Heart left ventricle (tissue), 16 donors: ENCODE results near the gene SF3B3. TPM values are rescaled to one million over a fixed set of nuclear protein-coding genes. Genes with fewer than 3 reads are reported as not detected.

ENCODE experiments used
- ATAC-seq, 4 donors: fragments of 200-7000 bp; cut with Tn5 transposase; one replicate each; pipeline ENCODE4 v1.9.1; 2020 to 2022; ENCODE audit warnings: moderate library complexity in 4 of 4, mild to moderate bottlenecking in 3 of 4, moderate number of reproducible peaks in 1 of 4
- DNase-seq, 5 donors: peaks; one replicate each; pipeline ENCODE4 v3.0.0-alpha.2; 2020
- H3K27ac ChIP-seq, 12 donors: fragments of 200-600 bp; sonication (generic) in 4 of 12; one replicate each; pipeline versions ENCODE4 v1.5.0 to v1.8.0; 2016 to 2022; ENCODE audit warnings: mild to moderate bottlenecking in 2 of 12
- H3K27me3 ChIP-seq, 9 donors: fragments of 200-600 bp; sonication (generic) in 2 of 9; one replicate each; pipeline versions ENCODE4 v1.5.1 to v1.8.0; 2016 to 2022; ENCODE audit warnings: mild to moderate bottlenecking in 3 of 9
- H3K36me3 ChIP-seq, 9 donors: fragments of 200-600 bp; sonication (generic) in 2 of 9; one replicate each; pipeline versions ENCODE4 v1.5.0 to v1.8.0; 2018 to 2022; ENCODE audit warnings: mild to moderate bottlenecking in 2 of 9
- H3K4me1 ChIP-seq, 12 donors: fragments of 200-600 bp; sonication (generic) in 4 of 12; one replicate each; pipeline versions ENCODE4 v1.5.0 to v1.8.0; 2016 to 2022; ENCODE audit warnings: mild to moderate bottlenecking in 3 of 12
- H3K4me3 ChIP-seq, 12 donors: fragments of 200-600 bp; sonication (generic) in 4 of 12; one replicate each; pipeline versions ENCODE4 v1.5.0 to v1.8.0; 2017 to 2022; ENCODE audit warnings: mild to moderate bottlenecking in 9 of 12, moderate library complexity in 4 of 12
- H3K9me3 ChIP-seq, 12 donors: fragments of 200-600 bp; sonication (generic) in 4 of 12; one replicate each; pipeline versions ENCODE4 v1.5.0 to v1.8.0; 2016 to 2022; ENCODE audit warnings: mild to moderate bottlenecking in 1 of 12
- POLR2A ChIP-seq, 2 donors: fragments of 450-650 bp; IDR thresholded peaks; one replicate each; pipeline ENCODE4 v1.6.1; 2017; ENCODE audit warnings: antibody characterized with exemption in 2 of 2, mild to moderate bottlenecking in 2 of 2, moderate library complexity in 2 of 2
- WGBS, 4 donors: extraction: QIAGEN DNeasy Blood & Tissue Kit in 2 of 4; methylation state at CpG; one replicate each; pipeline versions ENCODE4 v1.1.5 to v1.1.7; 2013 to 2018; 5-methylcytosine and 5-hydroxymethylcytosine counted together
- intact Hi-C, 10 donors: fragments of 100-400 bp; cut with DNase I; formaldehyde crosslinking; loops; one replicate each; pipeline versions ENCODE4 v1.11.1 to v1.14.2; 2022
- polyA plus RNA-seq, 2 donors: library from polyadenylated mRNA; stranded (reverse); fragments of 200-250 nt; gene quantifications; one replicate each; pipeline ENCODE4 v1.2.3, GENCODE V29; 2013
- total RNA-seq, 9 donors: library from RNA; depleted of rRNA in 2 of 9; stranded (reverse); fragments of >200 nt in 2 of 9; fragmentation: NEBNext Ultra II Directional in 3 of 9; extraction: Animal tissue kit (Norgen Biotek cat#: 25700) in 3 of 9; gene quantifications; one replicate each; pipeline versions ENCODE4 v1.1.0 to v1.2.4, GENCODE V29; 2016 to 2023
- TF ChIP-seq, protein P1 (sequence below), 12 donors: fragments of 200-600 bp; sonication (generic) in 4 of 12; IDR thresholded peaks; one replicate each; pipeline versions ENCODE4 v1.5.0 to v1.8.0; 2018 to 2022; ENCODE audit warnings: antibody characterized with exemption in 12 of 12, mild to moderate bottlenecking in 5 of 12
- donor health status: ischemic (EF 13 %, LVEDD 7.1; RV severe dilation, severe dysfunction).
- donor health status: healthy with polysubstance abuse.
- donor health status: DM: no; HTN: yes; CAD: no.
- donor health status: DM: no; HTN: no; CAD: no.
- donor health status: ischemic (EF 25% LVEDD 6.9; RV normal size, moderate dysfunction).
- donor health status: ischemic (EF 25% LVEDD 5.7; RV mildly dilated, moderate dysfunction).
- donor health status: healthy.
- donor health status: DM: yes; HTN: yes; CAD: no.
- donor health status: ischemic (EF 35%, LVEDD 5.7; RV mildly dilated, moderate dysfunction).
- donor health status: nonischemic (EF 11% LVEDD 7.7; RV severe dilation, severe dysfunction).
- donor health status: DM: yes; HTN: yes; CAD: no.
- donor health status: PGD.
- donor health status: ischemic (EF 29% LVEDD 5.4; RV normal size, mild dysfunction).
- donor health status: nonischemic (EF 23%, LVEDD 6.1; RV moderate dilation, normal function).

The SF3B3 gene
- total and polyA plus RNA-seq, 11 donors = 50.3 to 198 (median 131) TPM

DNA sequence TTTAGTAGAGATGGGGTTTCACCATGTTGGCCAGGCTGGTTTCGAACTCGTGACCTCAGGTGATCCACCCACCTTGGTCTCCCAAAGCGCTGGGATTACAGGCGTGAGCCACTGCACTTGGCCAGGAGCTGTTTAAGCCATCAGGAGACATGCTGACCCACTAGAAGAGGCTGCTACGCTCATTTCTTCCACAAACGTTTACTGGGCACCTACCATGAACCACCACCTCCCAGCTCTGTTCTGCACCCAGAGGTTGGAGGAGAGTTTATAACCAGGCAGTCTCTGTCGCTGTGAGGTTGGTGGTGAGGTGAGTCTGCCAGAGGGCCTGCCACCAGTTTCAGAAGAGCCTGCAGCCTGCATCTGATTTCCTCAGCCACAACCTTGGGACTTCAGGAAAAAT is 51.8 kb downstream of the SF3B3 start:
- Histone ChIP-seq H3K4me1 (peaks cover 0 to 78% (median 57%) of the 10 kb centered on the region in 12 donors), H3K27me3 (no peaks in the 10 kb centered on the region), H3K27ac (peak overlapping the region in 1 of 12 donors; percentile 4), H3K4me3 (no peak overlapping the region), H3K9me3 (no peaks in the 10 kb centered on the region), H3K36me3 (peaks cover 0 to 49% (median 27%) of the 10 kb centered on the region in 9 donors)
- DNase-seq (peak in 1 of 5 donors; percentile 7), ATAC-seq (no peak)
- 85 to 92% (median 91%) methylated on average over 7 of the region's 7 CpGs for WGBS, 4 donors
- intact Hi-C loops = loop anchor here in 3 of 10 donors (2.0 to 10.0 kb wide), 2 partner anchors 15 to 69 kb away; partner anchors contain the start of gene IL34 (in 2 of the 3)
- no peak for TF ChIP-seq POLR2A (IDR thresholded peaks at IDR 0.05)
- TF ChIP-seq, protein P1, sequence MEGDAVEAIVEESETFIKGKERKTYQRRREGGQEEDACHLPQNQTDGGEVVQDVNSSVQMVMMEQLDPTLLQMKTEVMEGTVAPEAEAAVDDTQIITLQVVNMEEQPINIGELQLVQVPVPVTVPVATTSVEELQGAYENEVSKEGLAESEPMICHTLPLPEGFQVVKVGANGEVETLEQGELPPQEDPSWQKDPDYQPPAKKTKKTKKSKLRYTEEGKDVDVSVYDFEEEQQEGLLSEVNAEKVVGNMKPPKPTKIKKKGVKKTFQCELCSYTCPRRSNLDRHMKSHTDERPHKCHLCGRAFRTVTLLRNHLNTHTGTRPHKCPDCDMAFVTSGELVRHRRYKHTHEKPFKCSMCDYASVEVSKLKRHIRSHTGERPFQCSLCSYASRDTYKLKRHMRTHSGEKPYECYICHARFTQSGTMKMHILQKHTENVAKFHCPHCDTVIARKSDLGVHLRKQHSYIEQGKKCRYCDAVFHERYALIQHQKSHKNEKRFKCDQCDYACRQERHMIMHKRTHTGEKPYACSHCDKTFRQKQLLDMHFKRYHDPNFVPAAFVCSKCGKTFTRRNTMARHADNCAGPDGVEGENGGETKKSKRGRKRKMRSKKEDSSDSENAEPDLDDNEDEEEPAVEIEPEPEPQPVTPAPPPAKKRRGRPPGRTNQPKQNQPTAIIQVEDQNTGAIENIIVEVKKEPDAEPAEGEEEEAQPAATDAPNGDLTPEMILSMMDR (IDR thresholded peaks at IDR 0.05) = no peak

DNA sequence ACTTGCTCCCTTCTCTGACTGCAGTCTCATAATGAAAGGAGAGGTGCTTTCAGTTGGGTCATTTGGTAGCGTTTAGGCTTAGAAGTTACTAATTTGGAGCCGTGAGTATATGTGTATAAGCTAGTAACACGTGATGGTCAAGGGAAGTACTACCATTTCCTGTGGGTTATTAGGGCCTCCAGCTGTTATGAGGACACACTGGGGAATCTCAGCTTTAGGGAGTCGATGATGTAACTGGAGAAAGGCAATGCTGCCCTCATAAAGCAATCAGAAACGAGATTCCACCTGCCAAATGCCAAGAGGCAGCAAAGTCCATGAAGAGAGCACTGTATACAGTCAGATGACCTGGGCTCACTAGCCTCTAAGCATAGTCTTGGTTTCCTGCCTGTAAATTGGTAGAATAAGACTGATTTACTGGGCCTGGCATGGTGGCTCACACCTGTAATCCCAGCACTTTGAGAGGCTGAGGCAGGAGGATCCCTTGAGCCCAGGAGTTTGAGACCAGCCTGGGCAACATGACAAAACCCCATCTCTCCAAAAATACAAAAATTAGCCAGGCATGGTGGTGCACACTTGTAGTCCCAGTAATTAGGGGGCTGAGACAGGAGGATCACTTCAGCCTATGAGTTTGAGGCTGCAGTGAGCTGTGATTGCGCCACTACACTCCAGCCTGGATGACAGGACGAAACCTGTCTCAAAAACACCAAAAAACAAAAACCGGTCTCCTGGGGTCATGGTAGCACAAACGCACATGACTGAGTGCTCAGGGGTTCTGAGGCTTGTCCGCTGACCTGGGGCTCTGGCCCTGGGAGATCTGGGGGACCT is 53.0 kb downstream of the SF3B3 start:
- 56 to 67% (median 59%) methylated on average over 10 of the region's 10 CpGs for WGBS, 4 donors
- TF ChIP-seq, protein P1 (IDR thresholded peaks at IDR 0.05) = no peak
- no peak for TF ChIP-seq POLR2A (IDR thresholded peaks at IDR 0.05)
- no peak for ATAC-seq
- Histone ChIP-seq H3K36me3 (peaks cover 0 to 36% (median 14%) of the 10 kb centered on the region in 9 donors), H3K27ac (peak overlapping the region in 1 of 12 donors; percentile 38), H3K4me3 (no peak overlapping the region), H3K9me3 (no peaks in the 10 kb centered on the region), H3K27me3 (no peaks in the 10 kb centered on the region), H3K4me1 (peaks cover 0 to 71% (median 54%) of the 10 kb centered on the region in 12 donors)
- DNase-seq = peak in 1 of 5 donors; percentile 14
- intact Hi-C loops = loop anchor here in 2 of 10 donors (10.0 kb wide), 1 partner anchor 68 kb away; the partner anchor contains the start of gene IL34 (in 2 of the 2)

DNA sequence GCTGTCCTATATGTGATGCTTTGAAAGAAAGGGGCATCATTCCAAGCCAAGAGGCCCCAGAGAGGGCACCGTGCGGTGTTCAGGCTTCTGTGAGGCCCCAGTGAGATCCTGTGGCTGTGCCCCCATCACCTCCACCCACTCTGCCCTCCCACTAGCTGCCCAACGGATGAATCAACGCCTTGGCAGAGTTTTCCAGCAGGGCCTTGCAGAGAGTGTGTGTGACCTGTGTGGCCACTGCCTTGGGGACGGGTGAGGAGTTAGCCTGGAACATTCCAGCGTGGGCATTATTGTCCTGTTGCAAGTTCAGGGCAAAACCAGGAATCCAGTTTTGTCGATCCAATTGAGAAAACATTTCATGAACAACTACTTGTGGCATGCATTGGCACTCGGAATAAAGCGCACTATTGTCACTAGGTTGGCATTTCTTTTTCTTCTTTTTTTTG is 53.7 kb downstream of the SF3B3 start:
- Histone ChIP-seq H3K27ac (no peak overlapping the region), H3K4me3 (no peak overlapping the region), H3K4me1 (peaks cover 0 to 64% (median 48%) of the 10 kb centered on the region in 12 donors), H3K27me3 (no peaks in the 10 kb centered on the region), H3K9me3 (no peaks in the 10 kb centered on the region), H3K36me3 (peaks cover 0 to 30% (median 8%) of the 10 kb centered on the region in 9 donors)
- intact Hi-C loops = loop anchor here in 2 of 10 donors (10.0 kb wide), 1 partner anchor 68 kb away; the partner anchor contains the start of gene IL34 (in 2 of the 2)
- TF ChIP-seq, protein P1 (IDR thresholded peaks at IDR 0.05) = no peak
- TF ChIP-seq POLR2A (IDR thresholded peaks at IDR 0.05) = no peak
- ATAC-seq = no peak
- DNase-seq = peak in 1 of 5 donors; percentile 21
- 70 to 83% (median 77%) methylated on average over 7 to 9 of the region's 9 CpGs for WGBS, 4 donors

DNA sequence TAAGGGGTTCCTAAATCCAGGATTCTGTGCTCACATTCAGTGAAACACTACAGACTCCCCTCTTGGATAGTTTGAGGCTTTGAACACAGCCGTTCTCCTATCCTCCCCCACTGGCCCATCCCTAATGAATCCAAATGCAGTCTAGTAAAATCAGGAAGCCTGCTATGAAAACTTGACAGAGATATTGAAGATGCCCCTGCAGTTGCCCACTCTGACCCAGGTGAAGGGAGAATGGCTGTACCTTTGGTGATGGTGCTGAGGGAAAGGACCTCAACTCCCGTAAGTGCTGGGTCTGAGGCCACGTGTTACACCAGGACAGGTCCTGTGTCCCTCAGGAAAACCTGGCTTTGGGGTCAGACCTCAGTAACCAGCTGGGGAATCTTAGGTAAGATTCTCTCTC is 54.4 kb downstream of the SF3B3 start:
- DNase-seq (peak in 1 of 5 donors; percentile 2), ATAC-seq (no peak)
- intact Hi-C loops = loop anchor here in 2 of 10 donors (10.0 kb wide), 1 partner anchor 67 kb away; the partner anchor contains the start of gene IL34 (in 2 of the 2)
- 80 to 92% (median 85%) methylated on average over 3 of the region's 3 CpGs for WGBS, 4 donors
- Histone ChIP-seq H3K36me3 (peaks cover 0 to 22% (median 0%) of the 10 kb centered on the region in 9 donors), H3K27ac (no peak overlapping the region), H3K27me3 (no peaks in the 10 kb centered on the region), H3K9me3 (no peaks in the 10 kb centered on the region), H3K4me1 (peaks cover 0 to 57% (median 40%) of the 10 kb centered on the region in 12 donors), H3K4me3 (no peak overlapping the region)
- no peak for TF ChIP-seq POLR2A (IDR thresholded peaks at IDR 0.05)
- TF ChIP-seq, protein P1 (IDR thresholded peaks at IDR 0.05) = no peak
